GM19372 (cell line): ENCODE results near the gene RNFT2.

ENCODE experiments used
- ATAC-seq: cut with Tn5 transposase; IDR thresholded peaks from one replicate; pipeline ENCODE4 v1.9.1; 2021; ENCODE audit warnings: mild to moderate bottlenecking, low read depth, moderate library complexity; ENCODE audit not compliant: unreplicated experiment

The RNFT2 gene

DNA sequence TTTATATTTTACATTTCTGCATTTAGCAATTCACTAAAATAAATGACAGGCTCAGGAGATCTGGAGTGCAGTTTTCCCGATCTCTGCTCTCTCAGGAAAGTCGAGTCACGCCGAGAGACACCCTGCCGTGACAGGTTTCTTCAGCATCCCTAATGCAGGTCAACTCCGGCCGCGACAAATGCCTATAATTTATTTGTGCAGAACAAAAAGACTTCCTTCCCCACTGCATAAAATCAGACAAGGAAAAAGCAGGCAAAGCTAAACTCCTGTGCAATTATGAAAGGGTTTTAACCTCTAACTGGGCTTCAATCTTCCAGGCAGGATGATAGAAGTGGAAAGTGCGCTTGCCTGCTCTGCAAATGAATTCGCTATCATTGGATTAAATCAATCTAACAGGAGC lies 28.3 kb upstream of the RNFT2 start:
- ATAC-seq = no peak

- no peak for ATAC-seq
Observed at GRCh38 chr12:116710370-116711150, 27.6 kb upstream of the RNFT2 start.

DNA sequence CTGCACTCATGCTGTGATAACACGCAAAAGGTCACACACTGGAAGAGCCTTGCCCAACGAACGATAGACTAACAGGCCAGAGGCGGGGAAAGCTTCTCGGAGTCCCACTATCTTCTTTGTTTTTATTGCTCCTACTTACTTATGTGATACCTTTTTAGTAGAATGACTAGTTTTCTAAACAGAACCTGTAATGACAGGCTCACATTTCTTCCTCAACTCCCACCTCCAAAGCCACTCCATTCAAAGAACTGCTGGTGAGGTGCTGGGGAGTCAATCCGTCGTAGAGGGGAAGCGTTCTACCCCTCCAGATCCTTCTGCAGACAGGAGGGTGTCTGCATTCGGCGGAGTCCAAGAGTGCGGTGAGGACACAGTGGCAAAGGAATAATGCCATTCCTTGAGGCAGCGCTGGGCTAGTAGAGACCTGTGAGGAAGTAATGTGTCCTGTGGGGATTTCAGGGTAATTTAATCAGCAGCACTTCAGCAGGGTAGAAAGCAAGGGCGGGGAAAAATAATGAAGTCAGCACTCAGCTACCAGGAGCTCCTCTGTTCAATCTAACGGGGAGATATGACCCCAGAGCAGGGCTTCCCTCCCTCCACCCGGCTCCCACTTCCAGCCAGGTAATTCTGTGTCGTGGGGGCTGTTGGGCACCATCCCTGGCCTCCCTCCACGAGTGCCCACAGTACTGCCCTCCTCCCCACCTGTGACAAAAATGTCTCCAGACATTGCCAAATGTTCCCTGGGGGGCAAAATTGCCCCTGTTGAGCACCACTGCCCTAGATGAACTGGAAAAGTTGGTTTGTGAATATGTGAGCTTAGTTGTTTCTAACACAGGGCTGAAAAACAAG lies 25.4 kb upstream of the RNFT2 start:
- no peak for ATAC-seq

DNA sequence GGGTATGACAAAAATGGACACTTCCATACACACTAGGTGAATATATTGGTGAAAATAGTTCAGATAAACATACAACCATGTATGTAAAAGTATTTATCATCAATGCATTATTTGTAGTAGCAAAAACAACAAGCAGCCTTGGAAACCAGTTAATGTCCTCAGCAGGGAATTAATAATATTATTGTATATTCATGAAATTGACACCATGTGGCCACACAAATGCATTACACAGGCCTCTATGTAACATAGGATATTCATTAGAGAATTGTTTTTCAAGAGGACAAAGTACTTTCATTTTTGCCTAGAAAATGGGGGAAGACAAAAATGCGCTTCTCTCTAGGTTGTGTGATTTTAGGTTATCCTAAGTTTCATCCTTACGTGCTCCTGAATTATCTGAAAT lies 24.6 kb upstream of the RNFT2 start:
- no peak for ATAC-seq

- no peak for ATAC-seq
Observed at GRCh38 chr12:116714175-116714574, 23.9 kb upstream of the RNFT2 start.

- ATAC-seq = no peak
Observed at GRCh38 chr12:116717466-116718437, 20.4 kb upstream of the RNFT2 start.

DNA sequence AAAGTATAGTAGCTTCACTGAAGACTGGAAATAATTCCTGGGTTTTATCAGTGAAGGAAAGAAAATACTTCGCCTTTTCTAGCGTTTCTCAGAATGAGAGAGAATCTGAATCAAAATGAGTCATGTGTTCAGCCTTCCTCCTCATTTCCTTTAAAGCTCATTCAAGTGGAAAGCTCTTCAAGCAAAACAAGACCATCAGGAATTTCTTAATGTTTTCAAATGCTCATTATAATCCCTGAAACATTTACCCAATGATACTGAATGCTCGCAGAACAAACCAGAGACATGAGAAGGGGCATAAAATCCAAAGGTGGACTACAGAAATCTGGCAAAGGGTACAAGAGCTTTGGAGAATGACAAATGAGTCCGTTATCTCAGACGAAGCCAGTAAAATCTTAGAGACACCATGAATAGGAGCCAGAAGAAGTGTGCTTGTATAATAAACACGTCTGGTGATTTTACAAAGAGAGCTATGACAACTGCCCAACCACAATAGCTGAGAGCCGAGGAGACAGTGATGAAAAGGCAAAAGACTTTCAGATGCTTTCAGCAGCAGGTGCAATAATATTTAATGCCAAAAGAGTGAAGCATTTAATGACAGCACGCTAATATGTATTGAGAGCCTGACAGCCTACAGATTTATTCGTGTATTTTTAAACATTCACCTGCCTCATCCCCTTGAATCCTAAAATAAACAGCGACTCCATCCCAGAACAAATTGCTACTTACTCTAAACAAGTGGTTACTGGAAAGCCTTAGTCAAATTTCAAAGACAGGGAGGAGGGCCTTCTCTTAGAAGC lies 19.3 kb upstream of the RNFT2 start:
- no peak for ATAC-seq

- no peak for ATAC-seq
Observed at GRCh38 chr12:116719731-116720528, 18.2 kb upstream of the RNFT2 start.

DNA sequence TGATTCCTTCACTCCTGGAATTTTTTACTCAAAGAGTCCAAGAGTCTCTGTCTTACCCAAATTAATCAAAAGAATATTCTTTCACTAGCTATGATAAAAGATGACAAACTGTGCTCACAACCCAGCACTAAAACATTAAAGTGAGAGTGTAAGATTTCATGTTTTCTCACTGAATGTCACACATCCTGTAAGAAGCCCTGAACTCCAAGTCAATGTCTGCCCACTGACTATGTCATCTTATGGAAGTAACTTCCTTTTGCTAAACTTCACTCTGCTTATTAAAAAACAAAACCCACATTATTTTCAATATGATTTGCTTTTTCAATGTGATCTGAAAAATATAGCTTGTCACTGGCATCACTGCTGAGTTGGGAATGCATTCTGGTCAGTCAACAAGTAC lies 15.9 kb upstream of the RNFT2 start:
- no peak for ATAC-seq

GRCh38 chr12:116726694-116727093 lies 11.4 kb upstream of the RNFT2 start:
- no peak for ATAC-seq

- ATAC-seq = no peak
Observed at GRCh38 chr12:116727261-116727660, 10.9 kb upstream of the RNFT2 start.

DNA sequence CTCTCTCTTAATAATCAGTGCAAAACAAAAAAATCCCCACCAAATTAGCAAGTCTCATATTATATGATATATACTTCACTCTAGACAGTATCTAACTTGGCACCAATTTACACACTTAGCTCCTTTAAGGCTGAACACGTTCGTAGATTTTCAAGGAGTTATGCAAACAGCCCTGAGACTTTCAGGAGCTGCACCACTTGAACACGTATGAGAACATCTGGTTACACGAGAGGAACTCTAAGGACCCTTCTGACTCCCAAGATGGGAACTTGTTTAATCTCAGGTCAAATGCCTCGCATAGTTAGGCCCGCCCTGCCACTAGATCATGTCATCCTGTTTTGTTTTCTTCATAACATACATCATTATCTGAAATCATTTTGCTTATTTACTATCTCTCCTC lies 10.2 kb upstream of the RNFT2 start:
- no peak for ATAC-seq

GRCh38 chr12:116731801-116732200 lies 6.3 kb upstream of the RNFT2 start:
- ATAC-seq = no peak

DNA sequence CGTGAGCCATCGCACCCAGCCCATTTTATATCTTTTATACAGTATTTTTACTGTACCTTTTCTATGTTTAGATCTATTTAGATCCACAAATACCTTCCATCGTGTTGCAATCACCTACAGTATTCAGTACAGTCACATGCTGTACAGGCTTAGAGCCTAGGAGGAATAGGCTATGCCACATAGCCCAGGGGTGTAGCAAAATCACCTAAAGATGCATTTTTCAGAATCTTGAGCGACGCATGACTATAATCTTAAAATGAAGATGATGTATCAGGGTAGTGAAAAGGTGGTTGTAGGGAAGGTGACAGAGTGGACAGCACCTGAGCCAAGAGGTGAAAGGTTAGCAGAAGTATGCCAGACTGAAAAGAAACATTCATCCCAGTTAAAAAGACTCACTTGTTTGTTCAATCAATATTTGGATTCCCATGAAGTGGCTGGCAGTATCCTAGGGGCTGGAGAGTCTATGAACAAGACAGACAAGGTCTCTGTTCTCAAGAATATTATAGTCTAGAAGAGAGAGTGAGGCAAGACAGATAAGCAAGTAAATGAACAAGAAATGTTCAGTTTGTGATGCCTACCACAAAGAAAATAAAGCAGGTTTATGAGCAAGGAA lies 3.9 kb upstream of the RNFT2 start:
- no peak for ATAC-seq

DNA sequence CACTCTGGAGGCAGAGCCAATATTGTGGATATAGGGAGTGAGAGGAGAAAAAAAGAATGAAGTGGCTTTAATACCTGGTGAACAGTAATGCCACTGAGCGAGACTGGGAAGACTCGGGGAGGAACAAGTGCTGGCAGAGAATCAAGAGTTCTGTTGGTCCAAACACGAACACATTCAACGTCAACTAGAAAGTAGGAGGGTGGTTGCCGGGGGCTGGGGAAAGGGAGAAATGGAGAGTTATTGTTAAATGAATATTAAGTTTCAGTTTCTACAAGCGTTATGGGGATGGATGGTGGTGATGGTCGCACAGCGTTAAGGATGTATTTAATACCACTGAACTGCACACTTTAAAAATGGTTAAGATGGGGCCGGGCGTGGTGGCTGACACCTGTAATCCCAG lies 3.0 kb upstream of the RNFT2 start:
- ATAC-seq = no peak

GRCh38 chr12:116735951-116736599 lies 2.0 kb upstream of the RNFT2 start:
- ATAC-seq = no peak

GRCh38 chr12:116736962-116737773 lies 947 bp upstream of the RNFT2 start:
- ATAC-seq = no peak
